Keratinocyte (primary cell): ENCODE data around the gene SAMD14. TPM values are rescaled to one million over a fixed set of nuclear protein-coding genes. Genes with fewer than 3 reads are reported as not detected.

Experiments used
- DNase-seq: peaks from one replicate; pipeline ENCODE4 v3.0.0-alpha.2; 2011; ENCODE audit warnings: low read depth, missing footprints, low spot score
- FAIRE-seq: peaks from 2 replicates; lab custom pipeline; 2011; peaks lifted over from hg19 to GRCh38; lab: Jason Lieb, UNC
- H2AFZ ChIP-seq: 2 replicates; pipeline ENCODE4 v1.6.0; 2012; ENCODE audit warnings: low read length, control low read depth, inconsistent platforms; ENCODE audit not compliant: control insufficient read depth
- H3K27ac ChIP-seq: 2 replicates; pipeline ENCODE4 v1.5.1; 2011; ENCODE audit warnings: low read length; ENCODE audit not compliant: control insufficient read depth, insufficient read depth
- H3K27me3 ChIP-seq: 3 replicates; pipeline ENCODE4 v1.6.0; 2011; ENCODE audit warnings: low read length; ENCODE audit not compliant: control insufficient read depth, insufficient read depth; ENCODE audit errors: extremely low read depth
- H3K36me3 ChIP-seq, 2 experiments: 2 replicates in 1 of 2; 3 replicates in 1 of 2; pipeline ENCODE4 v1.5.1; 2011; ENCODE audit warnings: low read length in 2 of 2, mild to moderate bottlenecking in 1 of 2; ENCODE audit not compliant: control insufficient read depth in 2 of 2, insufficient read depth in 2 of 2; ENCODE audit errors: extremely low read depth in 1 of 2
- H3K4me1 ChIP-seq: 3 replicates; pipeline ENCODE4 v1.5.1; 2011; ENCODE audit warnings: low read length; ENCODE audit not compliant: control insufficient read depth, insufficient read depth; ENCODE audit errors: extremely low read depth
- H3K4me2 ChIP-seq: 3 replicates; pipeline ENCODE4 v1.6.0; 2011; ENCODE audit warnings: low read depth, low read length; ENCODE audit not compliant: control insufficient read depth, insufficient read depth; ENCODE audit errors: extremely low read depth
- H3K4me3 ChIP-seq, 3 experiments: fragments of 200-600 bp in 1 of 3; sonication (generic) in 1 of 3; 2 replicates in 2 of 3; 3 replicates in 1 of 3; pipeline ENCODE4 v1.5.1; 2011 to 2016; ENCODE audit warnings: low read length in 3 of 3, mild to moderate bottlenecking in 3 of 3, control low read depth in 2 of 3, inconsistent platforms in 1 of 3, low read depth in 1 of 3, mixed read lengths in 1 of 3, mixed run types in 1 of 3, moderate library complexity in 1 of 3; ENCODE audit not compliant: control insufficient read depth in 2 of 3, insufficient read depth in 2 of 3; ENCODE audit errors: extremely low read depth in 1 of 3
- H3K79me2 ChIP-seq: 2 replicates; pipeline ENCODE4 v1.6.0; 2012; ENCODE audit warnings: low read length; ENCODE audit not compliant: control insufficient read depth, insufficient read depth
- H3K9ac ChIP-seq: 3 replicates; pipeline ENCODE4 v1.6.0; 2011; ENCODE audit warnings: low read length; ENCODE audit not compliant: control insufficient read depth, insufficient read depth; ENCODE audit errors: extremely low read depth
- H3K9me1 ChIP-seq: 3 replicates; pipeline ENCODE4 v1.6.0; 2011; ENCODE audit warnings: low read length; ENCODE audit not compliant: control insufficient read depth, insufficient read depth; ENCODE audit errors: extremely low read depth
- H3K9me3 ChIP-seq: 2 replicates; pipeline ENCODE4 v1.5.1; 2012; ENCODE audit warnings: low read depth, low read length; ENCODE audit not compliant: control insufficient read depth
- H4K20me1 ChIP-seq: 3 replicates; pipeline ENCODE4 v1.6.0; 2011; ENCODE audit warnings: low read length; ENCODE audit not compliant: control insufficient read depth, insufficient read depth; ENCODE audit errors: extremely low read depth
- EZH2 ChIP-seq: IDR thresholded peaks from one replicate; pipeline ENCODE4 v1.6.1; 2012; ENCODE audit warnings: inconsistent platforms, mild to moderate bottlenecking, low read length, moderate library complexity
- dilution Hi-C: fragments of 300-500 bp; cut with MboI; formaldehyde crosslinking; loops from one replicate; pipeline ENCODE4 v1.7.0; 2020; ENCODE audit warnings: low sequenced_read_pairs; ENCODE audit not compliant: extremely low pct_ligation_motif_present
- polyA plus RNA-seq, 5 experiments: library from polyadenylated mRNA; depleted of rRNA in 3 of 5; stranded (reverse) in 3 of 5; stranded (forward) in 1 of 5; unstranded in 1 of 5; fragments of >200 nt; gene quantifications; 1 replicate in 1 of 5; 2 replicates in 3 of 5; 3 replicates in 1 of 5; pipeline versions ENCODE4 v1.2.1 to v1.2.3, GENCODE V29; 2011 to 2012; ENCODE audit warnings: missing spikeins in 2 of 5, low read depth in 1 of 5, low replicate concordance in 1 of 5
- TF ChIP-seq, protein P1 (sequence below), 3 experiments: IDR thresholded peaks in 1 of 3; conservative IDR thresholded peaks in 1 of 3; optimal IDR thresholded peaks in 1 of 3; 2 replicates in 2 of 3; 3 replicates in 1 of 3; pipeline versions ENCODE3 to v1.5.1; 2011; ENCODE audit warnings: low read length in 3 of 3, mild to moderate bottlenecking in 3 of 3, moderate library complexity in 2 of 3, control low read depth in 1 of 3, inconsistent platforms in 1 of 3; ENCODE audit not compliant: insufficient read depth in 2 of 3; ENCODE audit errors: extremely low read depth in 1 of 3

The SAMD14 gene
- polyA plus RNA-seq, 1 donor (not counting 4 experiments of a cell fraction or from before 2014, with no cell fraction given): not detected

GRCh38 chr17:50149417-50150353 lies 19.7 kb upstream of the SAMD14 start:
- dilution Hi-C loops: no loop called here
- DNase-seq (no peak), FAIRE-seq (no peak)
- Histone ChIP-seq H3K9ac (peak overlapping the region; percentile 77), H3K36me3 (peaks cover 7 to 17% of the 10 kb centered on the region in 2 experiments), H3K4me1 (peaks cover 57% of the 10 kb centered on the region), H2AFZ (no peak overlapping the region), H3K79me2 (peaks cover 47% of the 10 kb centered on the region), H3K4me3 (peak overlapping the region; percentile 70 to 91 (median 73)), H3K4me2 (peak overlapping the region; percentile 77), H3K27ac (peak overlapping the region; percentile 54), H3K9me1 (peaks cover 2% of the 10 kb centered on the region), H3K27me3 (no peaks in the 10 kb centered on the region), H3K9me3 (no peaks in the 10 kb centered on the region), H4K20me1 (peaks cover 25% of the 10 kb centered on the region)
- TF ChIP-seq EZH2: no peak
- TF ChIP-seq, protein P1, sequence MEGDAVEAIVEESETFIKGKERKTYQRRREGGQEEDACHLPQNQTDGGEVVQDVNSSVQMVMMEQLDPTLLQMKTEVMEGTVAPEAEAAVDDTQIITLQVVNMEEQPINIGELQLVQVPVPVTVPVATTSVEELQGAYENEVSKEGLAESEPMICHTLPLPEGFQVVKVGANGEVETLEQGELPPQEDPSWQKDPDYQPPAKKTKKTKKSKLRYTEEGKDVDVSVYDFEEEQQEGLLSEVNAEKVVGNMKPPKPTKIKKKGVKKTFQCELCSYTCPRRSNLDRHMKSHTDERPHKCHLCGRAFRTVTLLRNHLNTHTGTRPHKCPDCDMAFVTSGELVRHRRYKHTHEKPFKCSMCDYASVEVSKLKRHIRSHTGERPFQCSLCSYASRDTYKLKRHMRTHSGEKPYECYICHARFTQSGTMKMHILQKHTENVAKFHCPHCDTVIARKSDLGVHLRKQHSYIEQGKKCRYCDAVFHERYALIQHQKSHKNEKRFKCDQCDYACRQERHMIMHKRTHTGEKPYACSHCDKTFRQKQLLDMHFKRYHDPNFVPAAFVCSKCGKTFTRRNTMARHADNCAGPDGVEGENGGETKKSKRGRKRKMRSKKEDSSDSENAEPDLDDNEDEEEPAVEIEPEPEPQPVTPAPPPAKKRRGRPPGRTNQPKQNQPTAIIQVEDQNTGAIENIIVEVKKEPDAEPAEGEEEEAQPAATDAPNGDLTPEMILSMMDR (optimal IDR thresholded peaks at IDR 0.05 in 1 of 3, IDR thresholded peaks at IDR 0.05 in 1 of 3, conservative IDR thresholded peaks at IDR 0.05 in 1 of 3; ENCODE audit: extremely low read depth in 1 of 3, insufficient read depth in 2 of 3, low read length in 3 of 3): peak in 1 of 3 experiments; percentile 19

DNA sequence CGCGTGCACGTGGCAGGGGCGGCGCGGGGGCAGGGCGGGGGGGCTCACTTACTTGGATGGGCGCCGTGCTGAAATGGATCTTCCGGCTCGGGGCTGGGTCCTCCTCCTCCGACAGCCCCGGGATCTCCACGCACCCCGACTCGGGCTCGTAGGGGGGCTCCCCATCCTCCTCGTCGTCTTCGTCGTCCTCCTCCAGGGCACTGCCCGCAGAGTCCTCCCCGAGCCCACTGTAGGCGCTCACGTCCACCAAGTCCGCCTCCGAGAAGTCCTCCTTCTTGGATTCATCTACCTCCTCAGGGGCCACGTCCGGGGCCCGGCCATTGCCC lies 19.1 kb upstream of the SAMD14 start:
- H3K9me1 ChIP-seq: peaks cover 3% of the 10 kb centered on the region
- peaks cover 12 to 23% of the 10 kb centered on the region in 2 experiments for H3K36me3 ChIP-seq
- peak overlapping the region; percentile 77 for H3K9ac ChIP-seq
- H3K9me3 ChIP-seq: no peaks in the 10 kb centered on the region
- peak overlapping the region; percentile 70 to 91 (median 73) for H3K4me3 ChIP-seq
- H3K79me2 ChIP-seq: peaks cover 54% of the 10 kb centered on the region
- TF ChIP-seq, protein P1 (optimal IDR thresholded peaks at IDR 0.05 in 1 of 3, IDR thresholded peaks at IDR 0.05 in 1 of 3, conservative IDR thresholded peaks at IDR 0.05 in 1 of 3; ENCODE audit: extremely low read depth in 1 of 3, insufficient read depth in 2 of 3, low read length in 3 of 3): no peak
- TF ChIP-seq EZH2: no peak
- peaks cover 32% of the 10 kb centered on the region for H4K20me1 ChIP-seq
- H2AFZ ChIP-seq: no peak overlapping the region
- dilution Hi-C loops: no loop called here
- no peaks in the 10 kb centered on the region for H3K27me3 ChIP-seq
- H3K4me2 ChIP-seq: peak overlapping the region; percentile 77
- H3K27ac ChIP-seq: peak overlapping the region; percentile 54
- peaks cover 52% of the 10 kb centered on the region for H3K4me1 ChIP-seq
- DNase-seq (no peak), FAIRE-seq (no peak)
